GM10266 (cell line): ENCODE measurements around the gene SERPINE1.

Experiments
- DNase-seq: peaks from one replicate; pipeline ENCODE4 v3.0.0; 2012; ENCODE audit errors: extremely low spot score
- TF ChIP-seq, protein P1 (sequence below): IDR thresholded peaks from 2 replicates; pipeline ENCODE4 v1.5.1; 2012; ENCODE audit warnings: mild to moderate bottlenecking, low read depth; ENCODE audit not compliant: control insufficient read depth, insufficient read depth; ENCODE audit errors: missing control alignments

The SERPINE1 gene

DNA sequence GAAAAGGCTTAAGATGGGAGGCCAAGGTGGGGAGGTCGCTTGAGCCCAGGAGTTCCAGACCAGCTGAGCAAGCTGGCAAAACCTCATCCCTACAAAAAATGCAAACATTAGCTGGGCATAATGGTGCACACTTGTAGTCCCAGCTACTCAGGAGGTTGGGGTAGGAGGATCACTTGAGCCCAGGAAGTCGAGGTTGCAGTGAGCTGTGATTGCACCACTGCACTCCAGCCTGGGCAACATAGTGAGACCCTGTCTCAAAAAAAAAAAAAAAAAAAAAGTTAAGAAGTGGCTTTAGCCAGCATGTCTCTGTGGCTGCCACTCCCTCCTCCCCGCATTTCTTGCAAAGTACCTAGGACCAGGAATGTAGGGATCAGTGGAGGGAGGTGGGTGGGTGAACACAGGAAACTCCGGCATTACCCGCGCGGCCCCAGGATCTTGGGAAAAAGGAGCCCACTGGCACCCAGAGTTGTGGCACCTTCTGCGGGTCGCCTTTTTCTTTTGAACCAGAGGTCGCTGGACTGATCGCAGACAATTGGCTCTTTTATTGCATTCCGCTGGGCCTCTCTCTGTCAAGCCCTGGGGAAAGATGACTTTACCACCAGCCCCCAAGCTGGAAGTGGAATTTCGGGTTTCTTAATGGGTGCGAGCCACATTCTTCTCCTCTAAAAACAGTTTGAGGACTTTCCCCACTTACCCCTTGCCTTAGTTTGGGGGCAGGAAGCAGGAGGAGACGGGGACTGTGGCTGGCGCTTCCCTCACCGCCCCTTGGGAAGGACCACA is 35.0 kb downstream of the SERPINE1 start:
- no peak for DNase-seq
- TF ChIP-seq, protein P1, sequence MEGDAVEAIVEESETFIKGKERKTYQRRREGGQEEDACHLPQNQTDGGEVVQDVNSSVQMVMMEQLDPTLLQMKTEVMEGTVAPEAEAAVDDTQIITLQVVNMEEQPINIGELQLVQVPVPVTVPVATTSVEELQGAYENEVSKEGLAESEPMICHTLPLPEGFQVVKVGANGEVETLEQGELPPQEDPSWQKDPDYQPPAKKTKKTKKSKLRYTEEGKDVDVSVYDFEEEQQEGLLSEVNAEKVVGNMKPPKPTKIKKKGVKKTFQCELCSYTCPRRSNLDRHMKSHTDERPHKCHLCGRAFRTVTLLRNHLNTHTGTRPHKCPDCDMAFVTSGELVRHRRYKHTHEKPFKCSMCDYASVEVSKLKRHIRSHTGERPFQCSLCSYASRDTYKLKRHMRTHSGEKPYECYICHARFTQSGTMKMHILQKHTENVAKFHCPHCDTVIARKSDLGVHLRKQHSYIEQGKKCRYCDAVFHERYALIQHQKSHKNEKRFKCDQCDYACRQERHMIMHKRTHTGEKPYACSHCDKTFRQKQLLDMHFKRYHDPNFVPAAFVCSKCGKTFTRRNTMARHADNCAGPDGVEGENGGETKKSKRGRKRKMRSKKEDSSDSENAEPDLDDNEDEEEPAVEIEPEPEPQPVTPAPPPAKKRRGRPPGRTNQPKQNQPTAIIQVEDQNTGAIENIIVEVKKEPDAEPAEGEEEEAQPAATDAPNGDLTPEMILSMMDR, result no peak

DNA sequence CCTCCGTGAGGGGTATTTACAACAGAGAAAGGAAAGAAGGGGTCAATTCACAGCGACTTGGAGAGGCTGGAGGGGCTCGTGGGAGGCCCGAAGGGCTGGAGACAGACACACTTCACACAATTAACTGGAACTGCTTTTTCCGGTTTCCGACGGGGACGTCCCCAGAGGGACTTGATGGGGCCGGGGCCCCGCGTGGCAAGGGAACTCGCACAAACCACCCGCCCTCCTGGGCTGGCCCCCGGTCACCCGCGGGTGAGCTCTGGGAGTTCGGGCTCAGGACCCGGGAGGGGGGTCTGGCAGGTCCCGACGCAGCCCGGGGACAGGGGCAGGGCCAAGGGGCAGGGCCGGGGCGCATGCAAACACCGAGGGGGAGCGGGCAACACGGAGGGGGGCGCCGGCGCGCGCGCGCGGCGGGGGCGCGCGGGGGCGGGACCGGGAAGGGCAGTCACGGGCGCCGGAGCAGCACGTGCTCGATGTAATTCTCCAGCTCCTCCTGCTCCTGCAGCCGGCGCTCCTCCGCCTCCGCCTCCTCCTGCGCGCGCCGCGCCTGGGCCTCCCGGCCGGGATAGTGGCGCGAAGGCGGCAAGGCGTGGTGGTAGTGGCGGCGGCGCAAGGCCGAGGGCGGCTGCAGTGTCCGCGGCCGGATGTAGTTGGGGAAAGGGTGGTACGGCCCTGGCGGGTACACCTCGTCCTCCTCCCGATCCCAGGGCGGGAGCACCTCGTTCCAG is 35.8 kb downstream of the SERPINE1 start:
- no peak for DNase-seq
- TF ChIP-seq, protein P1, result no peak

DNA sequence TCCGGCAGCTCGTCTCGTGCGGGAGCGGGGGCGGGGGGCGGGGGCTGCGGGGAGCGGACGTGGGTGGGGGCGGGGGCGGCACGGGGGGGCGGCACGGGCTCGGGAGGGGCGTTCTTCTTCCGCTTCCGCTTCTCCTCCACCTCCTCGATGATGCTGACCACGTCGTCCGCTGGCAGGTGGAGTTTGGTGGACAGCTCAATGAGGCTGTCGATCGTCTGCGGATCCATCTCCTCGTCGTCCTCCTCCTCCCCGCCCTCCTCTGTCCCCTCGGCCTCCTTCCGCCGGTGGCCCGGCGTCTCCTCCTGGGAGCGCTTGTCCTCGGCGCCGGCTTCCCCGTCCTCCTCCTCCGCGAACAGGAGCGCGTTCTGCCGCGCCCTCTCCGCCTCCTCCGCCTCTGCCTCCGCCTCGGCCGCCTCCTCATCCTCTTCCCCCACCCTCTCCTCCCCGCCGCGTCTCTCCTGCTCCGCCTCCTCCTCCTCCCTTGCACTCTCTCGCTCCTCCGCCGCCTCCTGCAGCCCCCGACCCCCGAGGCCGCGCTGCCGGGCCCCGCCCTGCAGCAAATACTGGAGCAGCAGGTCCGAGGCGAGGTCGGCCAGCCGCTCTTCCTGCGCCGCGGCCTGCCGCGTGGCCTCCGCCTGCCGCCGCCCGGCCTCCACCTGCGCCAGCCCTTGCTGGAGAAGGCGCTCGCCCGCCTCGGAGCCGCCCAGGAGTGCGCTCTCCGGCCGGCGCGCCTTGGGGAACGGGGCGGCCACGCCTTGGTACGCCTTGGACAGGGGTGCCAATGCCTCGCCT is 36.6 kb downstream of the SERPINE1 start:
- no peak for DNase-seq

GRCh38 chr7:101164071-101164840 is 37.4 kb downstream of the SERPINE1 start:
- TF ChIP-seq, protein P1, result no peak
- DNase-seq, result no peak

More for the DNA sequence above, 36.6 kb downstream of the SERPINE1 start:
- TF ChIP-seq, protein P1, result no peak

DNA sequence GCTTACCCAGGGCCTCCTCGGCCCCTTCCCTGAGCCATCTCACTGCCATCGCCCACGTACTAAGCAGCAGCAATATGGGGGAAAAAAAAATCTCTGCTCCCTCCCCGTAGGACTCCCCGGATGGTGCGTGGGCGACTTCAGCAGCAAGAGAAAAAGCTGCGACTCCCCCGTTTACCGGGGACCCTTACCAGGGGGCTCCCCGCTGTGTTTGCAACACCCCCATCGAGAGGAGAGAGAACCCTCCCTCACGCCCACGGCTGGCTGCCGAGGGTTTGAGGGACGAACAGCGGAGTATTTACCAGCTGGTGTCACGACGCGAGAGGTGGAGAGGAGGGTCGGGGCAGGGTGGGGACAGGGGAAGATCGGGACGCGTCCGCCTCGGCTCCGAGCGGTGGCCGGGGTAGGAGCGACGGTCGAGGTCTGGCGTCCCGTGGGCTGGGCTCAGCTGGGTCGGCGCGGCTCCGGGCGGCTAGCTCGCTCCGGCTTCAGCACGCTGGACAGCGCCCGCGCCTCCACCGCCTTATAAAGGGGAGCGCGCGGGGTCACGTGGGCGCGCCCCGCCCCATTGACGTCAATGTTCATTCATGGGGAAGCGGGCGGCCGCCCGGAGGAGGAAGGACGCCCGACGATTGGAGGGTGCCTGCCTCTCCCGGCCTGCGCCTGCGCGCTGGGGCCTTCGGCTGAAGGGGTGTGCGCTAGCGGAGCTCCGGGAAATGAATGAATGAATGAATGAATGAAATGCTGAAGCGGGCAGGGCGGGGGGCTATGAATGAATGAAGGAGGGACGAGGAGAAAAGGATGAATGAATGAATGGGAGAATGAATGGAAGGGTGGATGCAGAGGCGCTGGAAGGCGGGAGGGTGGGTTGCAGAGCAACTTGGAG is 38.4 kb downstream of the SERPINE1 start, which contains the start of gene VGF:
VGF (minus strand) TSS at position 495 of the 883 bp plus-strand sequence. CDS start 726 bp downstream, outside the sequence.
- DNase-seq, result peak; percentile 98
- TF ChIP-seq, protein P1, result no peak

DNA sequence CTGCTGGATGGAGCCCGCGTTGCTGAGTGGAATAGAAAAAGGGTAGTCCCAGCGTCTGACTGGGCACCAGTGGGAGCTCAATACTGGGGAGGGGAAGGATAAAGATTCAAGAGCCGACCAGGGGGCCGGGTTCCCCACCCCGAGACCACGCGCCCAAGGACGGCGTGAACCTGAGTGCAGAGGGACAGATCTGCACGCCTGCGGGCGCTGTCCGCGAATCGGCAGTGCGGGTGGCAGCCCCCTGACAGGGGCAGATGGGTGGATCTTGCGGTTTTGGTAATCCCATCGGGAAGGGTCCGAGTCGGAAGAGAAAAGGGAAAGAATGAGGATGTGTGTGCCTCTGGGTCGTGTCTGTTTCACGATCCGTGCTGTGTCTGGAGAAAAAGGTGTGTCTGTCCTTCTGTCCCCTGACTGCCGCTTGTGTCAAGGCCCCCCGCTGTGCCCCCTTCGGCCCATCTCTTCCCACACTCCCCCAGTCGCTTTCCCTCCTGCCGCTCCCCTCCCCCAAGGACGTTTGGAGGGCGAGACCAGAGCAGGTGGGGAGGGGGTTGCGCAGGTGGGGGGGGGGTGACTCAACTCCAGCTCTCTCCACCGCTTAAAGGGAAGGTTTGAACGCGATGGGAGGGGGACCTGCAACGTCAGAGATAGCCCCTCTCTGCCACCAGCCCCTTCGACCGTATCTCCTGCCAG is 39.2 kb downstream of the SERPINE1 start:
- TF ChIP-seq, protein P1, result no peak
- DNase-seq, result no peak
